Cardiac fibroblast (primary cell): Measurements from ENCODE around the gene PPP2R2D.

ENCODE experiments used
- DNase-seq, 2 donors: peaks; one replicate each; pipeline versions ENCODE4 v3.0.0 to v3.0.0-alpha.2; 2010; ENCODE audit warnings: low read depth in 2 of 2
- H3K4me3 ChIP-seq, 2 donors: replicated peaks in 1 of 2; 1 replicate in 1 of 2; 2 replicates in 1 of 2; pipeline ENCODE4 v1.5.1; 2011; ENCODE audit warnings: low read depth in 2 of 2, low read length in 2 of 2, mild to moderate bottlenecking in 2 of 2, moderate library complexity in 1 of 2
- TF ChIP-seq, protein P1 (sequence below): IDR thresholded peaks from one replicate; pipeline ENCODE4 v1.5.1; 2011; ENCODE audit warnings: low read depth, mild to moderate bottlenecking, low read length, inconsistent platforms

The PPP2R2D gene

GRCh38 chr10:131868436-131868835, 32.4 kb upstream of the PPP2R2D start:
- no peak overlapping the region for H3K4me3 ChIP-seq
- no peak for DNase-seq
- TF ChIP-seq, protein P1, sequence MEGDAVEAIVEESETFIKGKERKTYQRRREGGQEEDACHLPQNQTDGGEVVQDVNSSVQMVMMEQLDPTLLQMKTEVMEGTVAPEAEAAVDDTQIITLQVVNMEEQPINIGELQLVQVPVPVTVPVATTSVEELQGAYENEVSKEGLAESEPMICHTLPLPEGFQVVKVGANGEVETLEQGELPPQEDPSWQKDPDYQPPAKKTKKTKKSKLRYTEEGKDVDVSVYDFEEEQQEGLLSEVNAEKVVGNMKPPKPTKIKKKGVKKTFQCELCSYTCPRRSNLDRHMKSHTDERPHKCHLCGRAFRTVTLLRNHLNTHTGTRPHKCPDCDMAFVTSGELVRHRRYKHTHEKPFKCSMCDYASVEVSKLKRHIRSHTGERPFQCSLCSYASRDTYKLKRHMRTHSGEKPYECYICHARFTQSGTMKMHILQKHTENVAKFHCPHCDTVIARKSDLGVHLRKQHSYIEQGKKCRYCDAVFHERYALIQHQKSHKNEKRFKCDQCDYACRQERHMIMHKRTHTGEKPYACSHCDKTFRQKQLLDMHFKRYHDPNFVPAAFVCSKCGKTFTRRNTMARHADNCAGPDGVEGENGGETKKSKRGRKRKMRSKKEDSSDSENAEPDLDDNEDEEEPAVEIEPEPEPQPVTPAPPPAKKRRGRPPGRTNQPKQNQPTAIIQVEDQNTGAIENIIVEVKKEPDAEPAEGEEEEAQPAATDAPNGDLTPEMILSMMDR, result no peak

- TF ChIP-seq, protein P1, result no peak
- no peak overlapping the region for H3K4me3 ChIP-seq
- no peak for DNase-seq
Measured at GRCh38 chr10:131869344-131869743, 31.5 kb upstream of the PPP2R2D start.

DNA sequence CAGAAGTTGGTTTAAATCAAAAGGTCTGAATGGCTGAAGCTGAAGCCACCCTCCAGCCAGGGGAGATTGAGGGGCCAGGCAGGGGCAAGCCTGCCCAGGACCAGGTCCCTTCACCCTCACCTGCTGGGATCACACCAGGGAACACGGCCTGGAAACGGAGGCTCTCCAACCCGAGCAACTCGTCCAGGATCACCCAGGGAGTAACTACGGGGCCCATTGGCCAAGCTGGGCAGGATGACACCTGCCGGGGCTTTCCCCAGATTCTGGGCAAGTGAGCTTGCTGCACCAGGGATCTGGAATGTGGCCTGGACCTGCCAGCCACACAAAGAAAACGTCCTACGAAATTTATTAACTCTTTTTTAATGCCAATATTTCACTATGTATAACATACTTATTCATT, 30.4 kb upstream of the PPP2R2D start:
- no peak overlapping the region for H3K4me3 ChIP-seq
- DNase-seq, result no peak
- TF ChIP-seq, protein P1, result no peak

DNA sequence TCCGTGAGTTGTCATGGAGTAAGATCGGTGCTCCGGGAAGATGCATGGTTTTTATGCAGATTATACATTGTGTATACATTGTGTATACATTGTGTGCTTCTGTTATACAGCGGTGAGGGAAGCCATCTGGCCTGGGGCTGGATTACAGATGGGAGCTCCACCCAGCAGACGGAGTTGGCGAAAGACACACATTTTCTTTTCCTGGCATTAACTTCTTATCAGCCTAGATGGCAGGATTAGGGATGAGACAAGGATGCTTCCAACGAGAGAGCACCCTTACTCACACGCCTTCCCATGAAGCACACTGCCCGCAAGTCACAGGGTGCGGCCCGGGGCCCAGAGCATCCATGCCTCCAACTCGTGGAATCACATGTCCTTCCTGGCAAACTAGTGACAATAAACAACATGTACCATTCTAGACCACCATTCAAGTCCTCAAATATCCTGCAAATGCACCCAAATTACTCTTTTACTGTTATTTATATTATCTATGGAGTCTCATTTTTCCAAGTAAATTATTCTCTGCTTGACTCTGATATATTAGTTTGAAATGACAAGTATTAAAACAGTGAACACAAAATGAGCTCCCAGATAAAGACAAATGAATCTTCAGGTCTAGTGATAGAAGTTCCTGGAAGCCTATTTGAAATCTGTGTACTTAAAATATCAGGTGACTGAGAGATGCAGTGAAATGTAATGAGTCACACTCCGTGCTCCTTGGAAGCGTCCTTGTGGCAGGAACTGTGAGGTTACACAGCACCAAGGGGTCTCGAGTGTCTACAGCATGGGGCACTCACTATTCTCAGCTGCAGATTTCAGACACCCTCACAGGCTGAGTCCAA, 29.8 kb upstream of the PPP2R2D start:
- DNase-seq, result no peak

DNA sequence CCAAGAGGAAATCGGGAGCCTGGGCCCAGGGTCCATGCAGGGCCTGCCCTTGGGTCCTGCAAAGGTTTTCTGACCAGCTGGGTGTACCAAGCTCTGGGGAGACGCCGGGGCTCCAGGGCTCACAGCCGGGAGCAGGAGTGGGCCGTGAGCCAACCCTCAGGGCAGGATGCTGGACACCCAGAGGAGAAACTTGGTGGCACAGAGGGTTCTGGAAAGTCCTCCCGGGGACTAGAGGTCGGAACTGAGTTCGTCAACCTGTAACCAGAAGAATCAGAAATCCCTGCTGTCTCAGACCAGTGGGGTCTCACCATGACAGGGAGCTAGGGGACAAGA, 29.2 kb upstream of the PPP2R2D start:
- no peak overlapping the region for H3K4me3 ChIP-seq
- TF ChIP-seq, protein P1, result no peak
- no peak for DNase-seq

More for the DNA sequence above, 29.8 kb upstream of the PPP2R2D start:
- H3K4me3 ChIP-seq, result no peak overlapping the region
- TF ChIP-seq, protein P1, result no peak

DNA sequence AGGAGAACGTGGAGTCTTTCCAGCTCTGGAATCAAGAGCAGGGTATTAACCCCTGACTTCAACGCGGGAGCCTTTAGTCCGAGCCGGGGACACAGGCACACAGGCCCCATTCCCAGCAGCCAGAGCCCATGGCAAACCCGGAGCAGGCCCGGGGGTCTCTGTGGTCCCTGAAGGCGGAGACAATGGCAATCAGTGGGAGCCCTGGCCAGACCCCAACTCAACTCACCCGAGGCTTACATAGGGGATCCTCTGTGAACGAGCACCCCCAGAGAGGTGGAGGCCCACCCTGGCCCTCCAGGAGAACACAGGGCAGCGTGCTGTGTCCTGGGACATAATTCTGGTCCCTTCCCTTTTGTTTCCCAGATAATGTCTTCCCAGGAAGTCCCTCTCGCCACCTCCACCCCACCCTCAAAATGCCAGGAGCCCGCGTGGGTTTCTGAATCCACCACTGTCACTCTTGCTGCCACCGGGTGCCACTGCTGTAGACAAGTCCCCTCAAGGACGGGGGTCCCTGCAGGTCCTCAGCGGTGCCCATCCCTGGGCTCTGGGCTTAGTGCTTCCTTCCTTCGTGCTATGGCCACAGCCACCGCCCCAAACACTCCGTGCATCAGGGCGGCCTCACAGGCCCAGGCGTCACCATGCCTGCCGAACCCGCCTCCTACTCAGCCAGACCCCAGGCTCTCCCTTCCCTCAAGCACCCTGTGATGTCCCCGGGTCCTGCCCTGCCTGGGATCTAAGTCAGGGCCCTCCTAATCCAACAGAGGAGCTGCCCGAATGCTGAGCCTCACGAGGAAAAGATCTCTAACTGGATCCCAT, 28.6 kb upstream of the PPP2R2D start:
- TF ChIP-seq, protein P1, result no peak
- H3K4me3 ChIP-seq, result no peak overlapping the region
- no peak for DNase-seq
